OCI-LY3 (cell line): Measurements from ENCODE around the gene ZNF83.
A peak's percentile ranks its signal among the peaks of the same experiment; 100 is the strongest.
"Not testable (repeated sequence)": the region's sequence is repeated elsewhere in the genome, so short reads cannot be mapped to it uniquely, and the experiment has no call there.

Source experiments
- H2AFZ ChIP-seq: fragments of 200-600, 300-600 bp; shearing (Covaris generic); 2 replicates; pipeline ENCODE4 v1.6.0; 2014; ENCODE audit warnings: antibody characterized with exemption, low read depth, low read length
- H3K27ac ChIP-seq: fragments of 200-600, 300-600 bp; sonication (generic); 2 replicates; pipeline ENCODE4 v1.5.1; 2014; ENCODE audit warnings: mild to moderate bottlenecking, low read length, moderate library complexity, mixed read lengths
- H3K27me3 ChIP-seq: fragments of 200-600, 300-600 bp; sonication (generic); 2 replicates; pipeline ENCODE4 v1.6.1; 2014; ENCODE audit warnings: low read depth, low read length, mixed read lengths
- H3K36me3 ChIP-seq: fragments of 200-600, 300-600 bp; sonication (generic); replicated peaks from 2 replicates; pipeline ENCODE3; 2014; ENCODE audit warnings: low read depth, low read length, mixed read lengths
- H3K4me1 ChIP-seq: fragments of 300-600, 200-600 bp; sonication (generic); 2 replicates; pipeline ENCODE4 v1.6.1; 2014; ENCODE audit warnings: low read length, mixed read lengths
- H3K4me2 ChIP-seq: fragments of 200-600, 300-600 bp; sonication (generic); 2 replicates; pipeline ENCODE4 v1.6.1; 2014; ENCODE audit warnings: low read length, mixed read lengths
- H3K4me3 ChIP-seq: fragments of 300-600, 200-600 bp; sonication (generic); 2 replicates; pipeline ENCODE4 v1.5.1; 2014; ENCODE audit warnings: antibody characterized with exemption, mild to moderate bottlenecking, low read length, moderate library complexity
- H3K79me2 ChIP-seq: fragments of 300-600, 200-600 bp; shearing (Covaris generic); 2 replicates; pipeline ENCODE4 v1.6.1; 2014; ENCODE audit warnings: mild to moderate bottlenecking, low read length, mixed read lengths
- H3K9ac ChIP-seq: fragments of 300-600, 200-600 bp; shearing (Covaris generic); 2 replicates; pipeline ENCODE4 v1.6.0; 2014; ENCODE audit warnings: mild to moderate bottlenecking, low read length, moderate library complexity
- H3K9me3 ChIP-seq: fragments of 200-600, 300-600 bp; shearing (Covaris generic); 2 replicates; pipeline ENCODE4 v1.6.1; 2014; ENCODE audit warnings: low read length, mixed read lengths; ENCODE audit not compliant: insufficient read depth
- H4K20me1 ChIP-seq: fragments of 200-600, 300-600 bp; sonication (generic); 2 replicates; pipeline ENCODE4 v1.6.1; 2016; ENCODE audit warnings: low read length, mixed read lengths; ENCODE audit not compliant: insufficient read depth
- EZH2phosphoT487 ChIP-seq: fragments of 200-600 bp; shearing (Covaris generic); IDR thresholded peaks from 2 replicates; pipeline ENCODE4 v1.6.1; 2018; ENCODE audit warnings: antibody characterized with exemption, mixed run types, low read depth
- TF ChIP-seq, protein P1 (sequence below): fragments of 200-600, 300-600 bp; sonication (generic); IDR thresholded peaks from 2 replicates; pipeline ENCODE4 v1.5.1; 2014; ENCODE audit warnings: antibody characterized with exemption, low read length, low read depth

The ZNF83 gene

DNA sequence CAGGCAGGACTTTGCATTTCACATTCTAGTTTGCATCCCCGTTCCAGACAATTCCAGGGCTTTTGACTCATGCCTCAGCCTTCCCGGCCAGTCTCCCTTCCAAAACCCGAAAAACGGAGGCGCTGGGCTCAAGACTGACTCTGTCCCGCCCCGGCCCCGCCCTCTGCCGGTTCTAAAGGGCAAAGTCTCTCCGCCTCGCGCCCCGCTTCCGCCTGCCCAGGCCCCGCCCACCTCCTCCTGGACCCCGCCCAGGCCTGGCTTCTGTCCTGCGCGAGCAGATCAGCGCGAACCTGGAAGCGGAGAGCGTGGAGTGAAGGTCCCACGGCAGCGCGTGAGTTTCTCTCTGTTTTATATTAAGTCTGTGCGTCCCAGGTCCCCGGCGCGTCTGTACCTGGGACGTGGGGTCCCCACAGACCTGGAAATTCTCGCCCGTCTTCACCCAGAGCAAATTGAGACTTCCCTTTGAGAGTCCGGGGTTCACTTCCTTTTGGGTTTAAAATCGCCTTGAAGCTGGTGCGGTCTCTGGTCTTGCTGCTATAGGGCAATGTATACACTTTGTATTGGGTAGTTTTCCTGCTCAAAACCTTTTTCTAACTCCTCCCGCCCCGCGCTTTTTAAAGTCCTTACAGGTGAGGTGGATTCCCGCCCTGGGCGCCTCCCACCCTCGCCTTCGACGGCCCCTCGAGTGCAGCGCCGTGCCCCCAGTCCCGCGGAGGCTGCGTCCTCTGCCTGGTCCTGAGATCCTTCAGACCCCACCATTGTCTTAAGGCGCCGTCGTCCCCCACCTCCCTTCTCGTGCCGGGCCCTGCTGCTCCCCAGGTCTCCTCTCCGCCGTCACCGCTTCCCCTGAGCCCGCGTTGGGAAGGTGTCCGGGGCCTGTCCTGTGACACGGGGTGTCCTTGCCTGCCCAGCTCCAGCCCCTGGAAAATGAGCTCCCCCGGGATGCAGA is 36.9 kb downstream of the ZNF83 start:
- Histone ChIP-seq H3K4me3 (peak overlapping the region; percentile 81), H4K20me1 (no peaks in the 10 kb centered on the region), H3K79me2 (no peaks in the 10 kb centered on the region), H3K36me3 (peaks cover 20% of the 10 kb centered on the region), H3K27ac (peak overlapping the region; percentile 8; the same call in 1 of the 2 replicates), H3K4me2 (peak overlapping the region; percentile 77), H3K9ac (peak overlapping the region; percentile 84), H3K27me3 (no peaks in the 10 kb centered on the region), H3K9me3 (0 out of 2 replicates have a peak, but pooled peaks cover 8% of the 10 kb centered on the region), H2AFZ (peak overlapping the region; percentile 85), H3K4me1 (peaks cover 5% of the 10 kb centered on the region)
- TF ChIP-seq EZH2phosphoT487 = no peak
- TF ChIP-seq, protein P1, sequence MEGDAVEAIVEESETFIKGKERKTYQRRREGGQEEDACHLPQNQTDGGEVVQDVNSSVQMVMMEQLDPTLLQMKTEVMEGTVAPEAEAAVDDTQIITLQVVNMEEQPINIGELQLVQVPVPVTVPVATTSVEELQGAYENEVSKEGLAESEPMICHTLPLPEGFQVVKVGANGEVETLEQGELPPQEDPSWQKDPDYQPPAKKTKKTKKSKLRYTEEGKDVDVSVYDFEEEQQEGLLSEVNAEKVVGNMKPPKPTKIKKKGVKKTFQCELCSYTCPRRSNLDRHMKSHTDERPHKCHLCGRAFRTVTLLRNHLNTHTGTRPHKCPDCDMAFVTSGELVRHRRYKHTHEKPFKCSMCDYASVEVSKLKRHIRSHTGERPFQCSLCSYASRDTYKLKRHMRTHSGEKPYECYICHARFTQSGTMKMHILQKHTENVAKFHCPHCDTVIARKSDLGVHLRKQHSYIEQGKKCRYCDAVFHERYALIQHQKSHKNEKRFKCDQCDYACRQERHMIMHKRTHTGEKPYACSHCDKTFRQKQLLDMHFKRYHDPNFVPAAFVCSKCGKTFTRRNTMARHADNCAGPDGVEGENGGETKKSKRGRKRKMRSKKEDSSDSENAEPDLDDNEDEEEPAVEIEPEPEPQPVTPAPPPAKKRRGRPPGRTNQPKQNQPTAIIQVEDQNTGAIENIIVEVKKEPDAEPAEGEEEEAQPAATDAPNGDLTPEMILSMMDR = peak; percentile 27

DNA sequence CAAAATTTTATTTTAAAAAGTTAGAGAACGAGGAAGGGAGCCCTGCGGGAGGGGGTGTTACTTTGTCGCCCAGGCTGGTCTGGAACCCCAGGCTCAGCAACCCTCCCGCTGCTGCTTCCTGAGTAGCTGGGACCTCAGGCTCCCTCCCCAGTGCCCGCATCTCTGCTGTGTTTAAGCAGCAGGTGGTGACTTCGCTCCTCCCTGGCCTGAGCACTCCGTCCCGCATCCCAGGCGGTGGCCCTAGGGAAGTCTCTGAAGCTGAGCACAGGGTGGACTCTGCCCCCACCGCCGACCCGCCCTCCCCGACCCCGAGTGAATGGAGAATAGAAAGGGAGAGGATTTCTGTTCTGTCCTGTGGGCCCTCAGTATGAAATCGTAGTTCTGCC is 37.5 kb downstream of the ZNF83 start:
- Histone ChIP-seq H3K36me3 (peaks cover 16% of the 10 kb centered on the region), H3K79me2 (no peaks in the 10 kb centered on the region), H2AFZ (peak overlapping the region; percentile 43), H4K20me1 (no peaks in the 10 kb centered on the region), H3K9ac (peak overlapping the region; percentile 49), H3K4me2 (peak overlapping the region; percentile 77), H3K4me1 (peaks cover 5% of the 10 kb centered on the region), H3K27ac (no peak overlapping the region), H3K4me3 (peak overlapping the region; percentile 81), H3K27me3 (no peaks in the 10 kb centered on the region), H3K9me3 (0 out of 2 replicates have a peak, but pooled peaks cover 8% of the 10 kb centered on the region)
- TF ChIP-seq, protein P1 = no peak
- no peak for TF ChIP-seq EZH2phosphoT487

DNA sequence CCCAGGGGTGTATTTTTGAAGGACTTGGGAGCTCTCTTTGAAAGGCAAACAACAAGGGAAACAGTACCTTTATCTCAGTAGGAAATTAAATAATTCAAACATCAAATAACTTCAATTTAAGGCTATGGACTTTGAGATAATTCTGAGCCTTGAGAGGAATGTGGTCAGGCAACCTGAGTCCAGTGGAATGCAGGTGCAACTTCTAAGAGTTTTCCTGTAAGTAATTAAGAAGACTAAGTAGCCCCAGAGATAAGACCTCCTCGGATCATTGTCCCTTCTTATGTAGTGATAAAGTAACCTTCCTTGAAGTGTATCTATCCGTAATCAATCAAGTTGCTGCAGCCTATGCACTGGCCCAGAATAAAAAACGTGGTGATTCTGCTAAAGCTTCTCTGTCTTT is 38.9 kb downstream of the ZNF83 start:
- Histone ChIP-seq H3K9ac (no peak overlapping the region), H3K4me2 (no peak overlapping the region), H3K79me2 (no peaks in the 10 kb centered on the region), H3K27me3 (no peaks in the 10 kb centered on the region), H3K4me3 (no peak overlapping the region), H3K4me1 (peaks cover 5% of the 10 kb centered on the region), H3K27ac (no peak overlapping the region), H3K9me3 (0 out of 2 replicates have a peak, but pooled peaks cover 4% of the 10 kb centered on the region), H2AFZ (no peak overlapping the region), H4K20me1 (no peaks in the 10 kb centered on the region), H3K36me3 (peaks cover 5% of the 10 kb centered on the region)
- TF ChIP-seq, protein P1 = no peak
- no peak for TF ChIP-seq EZH2phosphoT487

DNA sequence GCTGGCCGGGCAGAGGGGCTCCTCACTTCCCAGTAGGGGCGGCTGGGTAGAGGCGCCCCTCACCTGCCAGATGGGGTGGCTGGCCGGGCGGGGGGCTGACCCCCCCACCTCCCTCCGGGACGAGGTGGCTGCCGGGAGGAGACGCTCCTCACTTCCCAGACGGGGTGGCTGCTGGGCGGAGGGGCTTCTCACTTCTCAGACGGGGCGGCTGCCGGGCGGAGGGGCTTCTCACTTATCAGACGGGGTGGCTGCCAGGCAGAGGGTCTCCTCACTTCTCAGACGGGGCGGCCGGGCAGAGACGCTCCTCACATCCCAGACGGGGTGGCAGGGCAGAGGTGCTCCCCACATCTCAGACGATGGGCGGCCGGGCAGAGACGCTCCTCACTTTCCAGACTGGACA is 44.7 kb downstream of the ZNF83 start:
- H3K79me2 ChIP-seq, H3K4me3 ChIP-seq, H2AFZ ChIP-seq, H3K4me2 ChIP-seq, H3K9ac ChIP-seq, H3K27me3 ChIP-seq, H3K9me3 ChIP-seq, H3K36me3 ChIP-seq, H3K27ac ChIP-seq, H4K20me1 ChIP-seq, H3K4me1 ChIP-seq: not testable (repeated sequence)
